Measurements from ENCODE around the gene GRM7.

Gene GRM7

GRCh38 chr3:7640787-7641186 lies 779.9 kb downstream of the GRM7 start (continued):
- no peak for TF ChIP-seq ZNF610 (tag by site-specific recombination; IDR thresholded peaks at IDR 0.05; ENCODE audit: borderline replicate concordance)
- TF ChIP-seq PBX3 (CRISPR knock-in tag; IDR thresholded peaks at IDR 0.05) = no peak

- POLR2A ChIA-PET = no interaction called here
- no peaks in the 10 kb centered on the region for H3K36me3 ChIP-seq (ENCODE audit: control insufficient read depth in 2 of 2, insufficient read depth in 1 of 2, low read length in 2 of 2)
- no peak overlapping the region for H3K4me3 ChIP-seq (ENCODE audit: low read depth, low read length)
- CTCF ChIA-PET = interaction anchor here (0.6 kb wide), 1 partner anchor 374 kb away, joined by 5 read pairs; no protein-coding TSS in a partner anchor
- no peaks in the 10 kb centered on the region for H3K9me3 ChIP-seq (ENCODE audit: control insufficient read depth, insufficient read depth, low read depth, low read length)
- TF ChIP-seq ZNF248 (tag by site-specific recombination; IDR thresholded peaks at IDR 0.05) (no peak), HOXC10 (CRISPR knock-in tag; IDR thresholded peaks at IDR 0.05) (no peak)
- H3K27ac ChIP-seq (ENCODE audit: extremely low read depth, low read depth, low read length) = no peak overlapping the region
- H3K4me1 ChIP-seq (ENCODE audit: control insufficient read depth, insufficient read depth, low read length) = no peaks in the 10 kb centered on the region
These were observed 785.9 kb downstream of the GRM7 start for GRCh38 chr3:7646851-7647250.

- ChIA-PET POLR2A (no interaction called here), CTCF (interaction anchor here (0.5 kb wide), 1 partner anchor 998 kb away, joined by 3 read pairs; no protein-coding TSS in a partner anchor)
These were observed 789.6 kb downstream of the GRM7 start for GRCh38 chr3:7650466-7650865.

GRCh38 chr3:7651274-7651673 lies 790.4 kb downstream of the GRM7 start:
- no peak overlapping the region for H3K4me3 ChIP-seq (ENCODE audit: low read depth, low read length)
- H3K9me3 ChIP-seq (ENCODE audit: control insufficient read depth, insufficient read depth, low read depth, low read length) = no peaks in the 10 kb centered on the region
- no peaks in the 10 kb centered on the region for H3K4me1 ChIP-seq (ENCODE audit: control insufficient read depth, insufficient read depth, low read length)
- H3K36me3 ChIP-seq (ENCODE audit: control insufficient read depth in 2 of 2, insufficient read depth in 1 of 2, low read length in 2 of 2) = no peaks in the 10 kb centered on the region
- ChIA-PET CTCF (no interaction called here), POLR2A (no interaction called here)
- H3K27ac ChIP-seq (ENCODE audit: extremely low read depth, low read depth, low read length) = no peak overlapping the region
- TF ChIP-seq ZNF114 (tag by site-specific recombination; IDR thresholded peaks at IDR 0.05) = no peak
- no peak for TF ChIP-seq ZNF837 (tag by site-specific recombination; IDR thresholded peaks at IDR 0.05)
- TF ChIP-seq ZNF184 (tag by site-specific recombination; IDR thresholded peaks at IDR 0.05) = no peak
- TF ChIP-seq ZNF266 (tag by site-specific recombination; IDR thresholded peaks at IDR 0.05; ENCODE audit: low read depth) = no peak
- no peak for TF ChIP-seq ZNF560 (tag by site-specific recombination; IDR thresholded peaks at IDR 0.05; ENCODE audit: borderline replicate concordance)
- TF ChIP-seq GFI1B (tag by site-specific recombination; IDR thresholded peaks at IDR 0.05) = no peak
- no peak for TF ChIP-seq ZNF433 (tag by site-specific recombination; IDR thresholded peaks at IDR 0.05; ENCODE audit: low read depth)
- no peak for TF ChIP-seq ZNF157 (tag by site-specific recombination; IDR thresholded peaks at IDR 0.05)
- TF ChIP-seq ZNF391 (tag by site-specific recombination; IDR thresholded peaks at IDR 0.05; ENCODE audit: borderline replicate concordance, low read depth) = no peak

More at GRCh38 chr3:7650466-7650865, 789.6 kb downstream of the GRM7 start:
- Histone ChIP-seq H3K27ac (ENCODE audit: extremely low read depth, low read depth, low read length) (no peak overlapping the region), H3K9me3 (ENCODE audit: control insufficient read depth, insufficient read depth, low read depth, low read length) (no peaks in the 10 kb centered on the region), H3K4me1 (ENCODE audit: control insufficient read depth, insufficient read depth, low read length) (no peaks in the 10 kb centered on the region), H3K36me3 (ENCODE audit: control insufficient read depth in 2 of 2, insufficient read depth in 1 of 2, low read length in 2 of 2) (no peaks in the 10 kb centered on the region), H3K4me3 (ENCODE audit: low read depth, low read length) (no peak overlapping the region)
- TF ChIP-seq ZNF626 (tag by site-specific recombination; IDR thresholded peaks at IDR 0.05) (no peak), ZNF138 (tag by site-specific recombination; IDR thresholded peaks at IDR 0.05; ENCODE audit: borderline replicate concordance) (no peak), ZNF391 (tag by site-specific recombination; IDR thresholded peaks at IDR 0.05; ENCODE audit: borderline replicate concordance, low read depth) (no peak), ZNF639 (tag by site-specific recombination; IDR thresholded peaks at IDR 0.05) (no peak), ZNF341 (tag by site-specific recombination; IDR thresholded peaks at IDR 0.05; ENCODE audit: low read depth) (no peak), KLF8 (tag by site-specific recombination; IDR thresholded peaks at IDR 0.05) (no peak), ZNF449 (tag by site-specific recombination; IDR thresholded peaks at IDR 0.05) (no peak), BCL11B (tag by site-specific recombination; IDR thresholded peaks at IDR 0.05; ENCODE audit: low read depth) (no peak), ZNF266 (tag by site-specific recombination; IDR thresholded peaks at IDR 0.05; ENCODE audit: low read depth) (no peak), ZNF114 (tag by site-specific recombination; IDR thresholded peaks at IDR 0.05) (no peak)
